ENCODE results near the gene SRD5A1. TPM values are rescaled to one million over a fixed set of nuclear protein-coding genes. Genes with fewer than 3 reads are reported as not detected.

SRD5A1 gene
- total RNA-seq, 1 experiment from 2014 or later: 29.9 TPM

GRCh38 chr5:6702633-6703032 lies 69.4 kb downstream of the SRD5A1 start:
- Histone ChIP-seq H2AFZ (ENCODE audit: low read length) (no peak overlapping the region), H3K27ac (ENCODE audit: insufficient read length, low read depth, low read length) (no peak overlapping the region), H3K14ac (ENCODE audit: insufficient read depth, low read length) (no peak overlapping the region), H3K23me2 (ENCODE audit: insufficient read length, low read depth, low read length, poor library complexity, severe bottlenecking) (peaks cover 2% of the 10 kb centered on the region), H3K4ac (ENCODE audit: low read depth, low read length) (no peak overlapping the region), H4K8ac (replicated peaks; ENCODE audit: insufficient read length, low read depth, low read length) (no peak overlapping the region), H3K27me3 (ENCODE audit: insufficient read depth, low read length) (no peaks in the 10 kb centered on the region), H3K9ac (ENCODE audit: extremely low read depth, insufficient read length, low read length) (no peak overlapping the region), H4K20me1 (ENCODE audit: control insufficient read depth, insufficient read depth, insufficient read length) (no peaks in the 10 kb centered on the region), H3K4me1 (ENCODE audit: insufficient read depth, low read length) (peaks cover 7% of the 10 kb centered on the region; the same call in 1 of the 2 replicates), H3K4me2 (ENCODE audit: insufficient read depth, insufficient read length, low read length) (no peak overlapping the region), H2BK5ac (ENCODE audit: insufficient read length, low read length) (no peak overlapping the region), H3K79me1 (ENCODE audit: insufficient read depth, low read depth, low read length, poor library complexity, severe bottlenecking) (no peaks in the 10 kb centered on the region), H3K79me2 (ENCODE audit: insufficient read depth, low read length) (no peaks in the 10 kb centered on the region), H2AK5ac (ENCODE audit: insufficient read length, low read length) (no peak overlapping the region), H2BK20ac (ENCODE audit: low read depth, low read length, poor library complexity, severe bottlenecking) (no peak overlapping the region), H3K9me3 (ENCODE audit: control insufficient read depth, low read depth, low read length) (no peaks in the 10 kb centered on the region), H3K23ac (ENCODE audit: insufficient read length, low read depth, low read length) (no peak overlapping the region), H2BK12ac (ENCODE audit: insufficient read length, low read depth, low read length) (no peak overlapping the region), H3K18ac (ENCODE audit: insufficient read length, low read depth, low read length) (no peak overlapping the region), H4K5ac (ENCODE audit: insufficient read length, low read depth, low read length) (no peak overlapping the region), H4K91ac (ENCODE audit: insufficient read length, low read depth, low read length) (no peak overlapping the region), H3T11ph (ENCODE audit: low read length) (no peak overlapping the region), H2BK15ac (ENCODE audit: low read depth, low read length) (no peak overlapping the region), H2BK120ac (ENCODE audit: low read depth, low read length, poor library complexity, severe bottlenecking) (no peak overlapping the region), H3K56ac (ENCODE audit: insufficient read length, low read depth, low read length) (no peak overlapping the region)
- H3K4me1 Mint-ChIP-seq: peaks cover 25 to 29% of the 10 kb centered on the region in 2 experiments
- no peak for DNase-seq
- peaks cover 3% of the 10 kb centered on the region; the same call in 1 of the 2 replicates for H3K27me3 Mint-ChIP-seq (ENCODE audit: low read depth)
- no peaks in the 10 kb centered on the region for H3K9me3 Mint-ChIP-seq
- WGBS (ENCODE audit: extremely low coverage, insufficient read length, low lambda C conversion rate): no CpG with 5 or more reads among the region's 6 CpGs
- no peaks in the 10 kb centered on the region; a peak in 1 of 7 replicates for H3K36me3 Mint-ChIP-seq (ENCODE audit: insufficient read depth in 1 of 3, low read depth in 3 of 3)
- H3K4me3 Mint-ChIP-seq: no peak overlapping the region
- H3K27ac Mint-ChIP-seq: no peak overlapping the region
- no peak for TF ChIP-seq CTCF (conservative IDR thresholded peaks at IDR 0.05)

Data from H9 (cell line).